NT2/D1 (cell line): Measurements from ENCODE around the gene BCAS3.

Source experiments
- SUZ12 ChIP-seq: IDR thresholded peaks from 2 replicates; pipeline ENCODE4 v1.6.1; 2011; ENCODE audit not compliant: insufficient read length, insufficient read depth; ENCODE audit errors: extremely low read depth
- YY1 ChIP-seq: IDR thresholded peaks from 2 replicates; pipeline ENCODE4 v1.6.1; 2011; ENCODE audit not compliant: insufficient read length, insufficient read depth
- ZNF274 ChIP-seq: IDR thresholded peaks from 2 replicates; pipeline ENCODE4 v1.6.1; 2011; ENCODE audit warnings: mild to moderate bottlenecking, low read depth, low read length

DNA sequence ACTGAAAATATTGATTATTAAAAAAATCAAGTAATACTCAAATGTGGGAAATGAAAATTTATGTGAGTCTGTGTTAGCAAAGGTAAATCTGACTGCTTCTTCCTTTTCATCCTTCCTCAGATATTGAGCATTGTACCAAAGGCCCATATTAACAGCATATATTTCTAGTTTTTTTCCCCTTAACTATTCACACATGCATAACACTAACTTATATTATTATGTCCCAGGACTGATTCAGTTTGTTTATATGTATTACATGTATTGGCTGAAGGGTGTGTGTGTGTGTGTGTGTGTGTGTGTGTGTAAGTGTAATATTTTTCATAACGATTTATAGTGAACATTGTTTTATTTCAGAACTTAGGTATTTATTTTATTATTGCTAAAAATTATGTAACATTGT, 74.2 kb downstream of the BCAS3 start:
- no peak for TF ChIP-seq ZNF274
- TF ChIP-seq YY1: no peak
- no peak for TF ChIP-seq SUZ12
